ENCODE results near the gene LRRC3B. TPM values are rescaled to one million over a fixed set of nuclear protein-coding genes. Genes with fewer than 3 reads are reported as not detected.

LRRC3B gene
- total RNA-seq, 1 donor from 2014 or later: not detected

- no peak for ATAC-seq
- no peak for DNase-seq (ENCODE audit: low spot score)
Observed at GRCh38 chr3:26704736-26705135, 82.2 kb downstream of the LRRC3B start.

GRCh38 chr3:26708501-26708900 is 85.9 kb downstream of the LRRC3B start:
- DNase-seq (ENCODE audit: low spot score) (no peak), ATAC-seq (no peak)

GRCh38 chr3:26712211-26713026 is 89.8 kb downstream of the LRRC3B start:
- ATAC-seq: peak; percentile 87
- DNase-seq (ENCODE audit: low spot score): no peak

- no peak for ATAC-seq
- no peak for DNase-seq (ENCODE audit: low spot score)
Observed at GRCh38 chr3:26713091-26713490, 90.5 kb downstream of the LRRC3B start.

- ATAC-seq: peak; percentile 90
Observed at GRCh38 chr3:26714485-26714884, 91.9 kb downstream of the LRRC3B start.

GRCh38 chr3:26715431-26715830 is 92.9 kb downstream of the LRRC3B start:
- DNase-seq (ENCODE audit: low spot score) (no peak), ATAC-seq (no peak)

More at GRCh38 chr3:26714485-26714884, 91.9 kb downstream of the LRRC3B start:
- DNase-seq (ENCODE audit: low spot score): no peak

- DNase-seq (ENCODE audit: low spot score): no peak
- no peak for ATAC-seq
Observed at GRCh38 chr3:26718315-26718714, 95.7 kb downstream of the LRRC3B start.

- ATAC-seq (no peak), DNase-seq (ENCODE audit: low spot score) (no peak)
Observed at GRCh38 chr3:26719134-26719533, 96.6 kb downstream of the LRRC3B start.

GRCh38 chr3:26721047-26721446 is 98.5 kb downstream of the LRRC3B start:
- ATAC-seq (no peak), DNase-seq (ENCODE audit: low spot score) (no peak)

- DNase-seq (ENCODE audit: low spot score) (no peak), ATAC-seq (no peak)
Observed at GRCh38 chr3:26731843-26732242, 109.3 kb downstream of the LRRC3B start.

GRCh38 chr3:26750263-26750662 is 127.7 kb downstream of the LRRC3B start:
- ATAC-seq (no peak), DNase-seq (ENCODE audit: low spot score) (no peak)

- no peak for ATAC-seq
Observed at GRCh38 chr3:26752466-26752865, 129.9 kb downstream of the LRRC3B start.

GRCh38 chr3:26753095-26753494 is 130.5 kb downstream of the LRRC3B start:
- no peak for DNase-seq (ENCODE audit: low spot score)
- no peak for ATAC-seq

More at GRCh38 chr3:26752466-26752865, 129.9 kb downstream of the LRRC3B start:
- DNase-seq (ENCODE audit: low spot score): no peak

GRCh38 chr3:26757978-26758377 is 135.4 kb downstream of the LRRC3B start:
- ATAC-seq: no peak
- DNase-seq (ENCODE audit: low spot score): no peak

Measured in left lobe of liver (tissue), 2 donors.